ENCODE data around the gene XPO5.

The XPO5 gene

GRCh38 chr6:43524483-43524961 lies 51.3 kb downstream of the XPO5 start:
- TF ChIP-seq CTCF (IDR thresholded peaks at IDR 0.05; ENCODE audit: insufficient read depth, low read length, missing control alignments), result no peak
- no peak for DNase-seq (ENCODE audit: low read depth, low spot score)
- no peak overlapping the region for H3K4me3 ChIP-seq (ENCODE audit: low read depth, low read length)
- POLR2A ChIA-PET, result no interaction called here
- CTCF ChIA-PET, result no interaction called here

- DNase-seq (ENCODE audit: low read depth, low spot score), result no peak
- POLR2A ChIA-PET, result no interaction called here
- H3K4me3 ChIP-seq (ENCODE audit: low read depth, low read length), result no peak overlapping the region
- no peak for TF ChIP-seq CTCF (IDR thresholded peaks at IDR 0.05; ENCODE audit: insufficient read depth, low read length, missing control alignments)
- CTCF ChIA-PET, result no interaction called here
Observed at GRCh38 chr6:43523284-43523683, 52.6 kb downstream of the XPO5 start.

- no peak for TF ChIP-seq CTCF (IDR thresholded peaks at IDR 0.05; ENCODE audit: insufficient read depth, low read length, missing control alignments)
- no peak for DNase-seq (ENCODE audit: low read depth, low spot score)
- POLR2A ChIA-PET, result interaction anchor here (0.6 kb wide), 1 partner anchor 110 kb away, joined by 3 read pairs; no protein-coding TSS in a partner anchor
- no peak overlapping the region for H3K4me3 ChIP-seq (ENCODE audit: low read depth, low read length)
- CTCF ChIA-PET, result interaction anchor here (2.5 kb wide), 1 partner anchor 86 kb away, joined by 9 read pairs; no protein-coding TSS in a partner anchor
Observed at GRCh38 chr6:43522547-43523261, 53.1 kb downstream of the XPO5 start.

GRCh38 chr6:43521836-43522235 lies 54.0 kb downstream of the XPO5 start:
- H3K4me3 ChIP-seq (ENCODE audit: low read depth, low read length), result no peak overlapping the region
- no peak for DNase-seq (ENCODE audit: low read depth, low spot score)
- ChIA-PET CTCF (interaction anchor here (2.5 kb wide), 1 partner anchor 87 kb away, joined by 9 read pairs; no protein-coding TSS in a partner anchor), POLR2A (no interaction called here)
- TF ChIP-seq CTCF (IDR thresholded peaks at IDR 0.05; ENCODE audit: insufficient read depth, low read length, missing control alignments), result no peak

GRCh38 chr6:43520097-43520496 lies 55.7 kb downstream of the XPO5 start:
- no peak for TF ChIP-seq CTCF (IDR thresholded peaks at IDR 0.05; ENCODE audit: insufficient read depth, low read length, missing control alignments)
- no peak for DNase-seq (ENCODE audit: low read depth, low spot score)
- ChIA-PET CTCF (interaction anchor here (1.3 to 2.5 kb wide), 2 partner anchors 13 to 88 kb away, joined by 5 to 9 read pairs; no protein-coding TSS in a partner anchor), POLR2A (no interaction called here)
- no peak overlapping the region for H3K4me3 ChIP-seq (ENCODE audit: low read depth, low read length)

GRCh38 chr6:43517505-43518357 lies 58.1 kb downstream of the XPO5 start:
- ChIA-PET POLR2A (interaction anchor here (1.4 kb wide), 1 partner anchor 14 kb away, joined by 3 read pairs; no protein-coding TSS in a partner anchor), CTCF (interaction anchor here (0.8 to 3.7 kb wide), 5 partner anchors 10 to 64 kb away, joined by 3 to 47 read pairs (median 8); no protein-coding TSS in a partner anchor)
- H3K4me3 ChIP-seq (ENCODE audit: low read depth, low read length), result peak overlapping the region; percentile 100
- no peak for DNase-seq (ENCODE audit: low read depth, low spot score)
- no peak for TF ChIP-seq CTCF (IDR thresholded peaks at IDR 0.05; ENCODE audit: insufficient read depth, low read length, missing control alignments)
